ENCODE results near the gene TXLNB.

The TXLNB gene

DNA sequence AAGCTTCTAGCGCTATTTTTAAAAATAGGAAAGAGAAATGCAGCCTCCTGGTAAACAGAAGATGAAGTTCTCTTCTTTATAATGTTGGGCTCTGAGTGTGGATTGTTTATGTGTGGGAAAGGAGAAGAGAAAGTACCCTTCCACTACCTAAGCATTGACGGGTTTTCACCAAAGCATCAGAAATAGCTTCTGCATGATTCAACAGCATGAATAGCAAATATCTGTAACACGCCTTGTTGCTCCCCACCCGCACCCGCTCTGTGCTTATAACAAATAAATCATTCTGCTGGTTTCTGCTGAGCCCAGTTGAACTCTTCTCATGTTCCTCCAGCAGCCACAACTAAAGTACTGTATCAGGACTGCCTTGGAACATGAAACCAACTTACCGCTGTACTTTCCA, 20.7 kb downstream of the TXLNB start:
- DNase-seq = no peak

DNA sequence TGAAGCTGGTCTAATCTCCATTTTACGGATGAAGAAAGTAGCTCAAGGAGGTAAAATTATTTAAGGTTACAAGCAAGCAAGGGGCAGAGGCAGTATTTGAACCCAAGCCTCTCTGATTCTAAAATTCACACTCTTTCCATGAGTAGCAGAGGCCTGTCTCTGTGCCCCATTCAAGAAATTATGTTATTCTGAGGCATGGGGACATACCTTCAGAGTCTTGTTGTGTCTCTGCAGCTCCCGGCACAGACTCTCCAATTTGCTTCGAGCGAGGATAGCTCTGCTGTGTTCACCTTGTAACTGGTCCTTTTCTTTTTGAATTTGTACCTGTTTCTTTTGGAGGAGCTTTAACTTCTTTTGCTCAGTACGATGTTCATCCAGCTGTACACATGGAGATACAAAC, 21.5 kb downstream of the TXLNB start:
- DNase-seq = no peak

DNA sequence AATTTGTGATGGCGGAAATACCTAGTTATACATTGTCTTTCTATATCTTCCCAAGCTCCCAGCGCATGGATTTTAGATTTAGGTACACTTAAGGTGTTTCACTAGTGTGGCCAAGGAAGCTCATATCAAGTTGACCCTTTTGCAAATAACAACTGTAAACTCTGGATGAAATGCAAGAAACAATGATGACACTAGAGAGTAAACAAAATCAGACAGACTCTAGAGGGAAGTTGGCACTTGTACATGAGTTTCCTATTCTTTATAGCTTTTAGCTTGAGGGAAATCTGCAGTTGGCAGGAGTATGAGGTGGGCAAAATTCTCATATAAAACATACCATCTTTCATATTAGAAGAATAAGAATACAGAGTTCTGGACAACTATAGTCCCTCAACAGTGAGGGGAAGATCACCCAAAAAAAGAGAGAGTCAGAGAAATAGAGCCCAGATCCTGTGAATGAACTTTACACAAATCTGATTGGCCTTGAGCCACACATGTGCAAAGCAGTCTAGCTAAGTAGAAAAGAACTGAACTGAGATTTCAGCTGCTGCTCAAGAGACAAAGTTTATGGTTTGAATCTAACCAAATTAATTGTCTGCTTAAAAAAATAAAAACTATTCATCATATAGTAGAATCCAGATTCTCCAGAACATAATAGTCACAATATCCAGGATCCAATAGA, 26.1 kb downstream of the TXLNB start:
- DNase-seq = no peak

DNA sequence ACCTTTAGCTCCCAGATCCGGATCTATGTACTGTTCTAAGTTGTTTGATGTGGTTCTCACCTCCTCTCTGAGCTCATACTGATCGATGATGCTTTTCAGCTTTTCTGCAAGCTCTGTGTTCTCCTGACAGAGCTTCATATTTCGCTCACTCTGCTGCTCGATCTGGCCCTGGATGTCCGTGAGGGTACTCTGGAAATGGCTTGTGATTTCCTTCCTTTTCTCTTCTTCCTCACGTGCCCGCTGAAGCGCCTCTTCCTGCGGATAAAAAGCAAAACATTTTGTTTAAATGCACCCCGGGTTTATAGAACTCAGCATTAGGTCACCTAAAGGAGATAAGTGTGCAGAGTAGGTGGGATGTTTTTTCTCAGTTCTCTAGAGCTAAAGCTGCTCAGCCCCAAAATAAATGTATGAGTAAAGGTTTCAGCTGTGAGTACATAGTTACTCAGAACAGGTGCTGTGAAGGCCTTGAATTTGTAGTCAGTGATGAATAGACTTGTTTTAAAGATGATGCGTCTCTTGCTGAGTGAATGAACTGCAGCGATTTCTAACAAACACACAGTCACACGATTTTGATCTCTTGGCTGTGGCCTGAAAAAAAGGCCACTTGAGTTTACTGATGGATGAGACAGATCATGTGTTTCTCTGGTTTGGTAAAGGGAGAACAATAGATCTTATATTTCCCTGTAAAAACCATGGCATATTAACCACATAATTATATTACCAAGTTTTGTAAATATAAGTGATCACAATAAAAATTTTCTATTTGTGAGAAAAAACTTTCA, 29.1 kb downstream of the TXLNB start:
- peak in 1 of 58 donors; percentile 16 for DNase-seq

DNA sequence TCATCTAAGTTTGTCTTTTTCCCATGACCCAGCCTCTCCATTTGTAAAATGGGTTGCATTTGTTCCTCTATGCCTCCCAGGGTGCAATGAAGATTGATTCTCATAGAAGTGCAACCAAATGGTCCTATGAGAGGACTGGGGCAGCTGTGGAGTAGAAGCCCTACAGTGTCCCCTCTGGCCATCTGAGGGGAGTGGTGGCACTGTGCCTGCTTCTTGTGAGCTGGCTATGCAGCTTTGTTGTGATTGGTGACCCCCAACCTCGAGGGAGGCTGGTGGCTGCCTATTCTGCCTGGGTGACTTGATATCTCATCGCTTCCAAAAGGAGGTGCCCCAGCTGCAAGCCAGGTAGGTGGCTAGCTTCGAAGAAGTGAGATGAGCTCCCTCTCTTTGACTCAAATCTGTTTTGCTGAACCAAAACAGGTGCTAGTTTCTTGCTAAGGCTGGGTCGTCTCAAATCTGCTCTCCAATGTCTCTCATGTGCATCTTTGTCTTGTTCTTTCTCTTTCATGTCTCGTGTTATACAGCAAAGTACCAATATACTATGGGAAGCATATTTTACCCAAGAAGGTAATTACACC, 33.9 kb downstream of the TXLNB start:
- no peak for DNase-seq

DNA sequence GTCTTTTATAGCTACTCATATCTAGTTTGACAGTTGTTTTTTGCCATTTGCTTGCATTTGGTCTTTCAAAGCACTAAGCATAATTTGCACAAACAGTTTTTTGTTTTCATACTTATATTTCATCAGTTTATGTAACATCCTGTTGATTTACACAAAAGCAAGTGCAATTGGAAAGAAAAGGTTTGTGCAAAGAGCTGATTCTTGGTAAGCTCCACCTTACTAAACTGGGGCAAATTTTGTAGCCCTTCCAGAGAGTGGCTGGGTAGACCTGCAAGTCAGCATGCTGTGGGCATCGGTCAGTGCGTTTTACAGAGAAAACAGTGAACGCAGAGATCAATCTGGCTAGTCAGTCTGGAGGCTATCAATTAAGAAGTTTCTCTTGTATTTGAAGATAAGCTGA, 34.5 kb downstream of the TXLNB start:
- no peak for DNase-seq

DNA sequence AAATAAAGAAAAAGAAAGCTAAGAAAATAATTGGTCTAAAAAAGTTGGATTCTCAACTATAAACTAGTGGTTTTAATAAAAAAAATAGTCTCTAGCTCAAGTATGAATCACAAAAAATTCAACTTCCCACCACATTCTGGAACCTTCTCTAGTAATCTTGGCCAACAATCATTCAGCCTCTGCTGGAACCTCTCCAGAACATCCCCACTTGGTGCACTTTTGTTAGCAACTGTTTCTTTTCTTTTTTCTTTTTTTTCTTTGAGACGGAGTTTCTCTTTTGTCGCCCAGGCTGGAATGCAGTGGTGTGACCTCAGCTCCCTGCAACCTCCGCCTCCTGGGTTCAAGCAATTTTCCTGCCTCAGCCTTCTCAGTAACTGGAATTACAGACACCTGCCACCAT, 35.7 kb downstream of the TXLNB start:
- no peak for DNase-seq

DNA sequence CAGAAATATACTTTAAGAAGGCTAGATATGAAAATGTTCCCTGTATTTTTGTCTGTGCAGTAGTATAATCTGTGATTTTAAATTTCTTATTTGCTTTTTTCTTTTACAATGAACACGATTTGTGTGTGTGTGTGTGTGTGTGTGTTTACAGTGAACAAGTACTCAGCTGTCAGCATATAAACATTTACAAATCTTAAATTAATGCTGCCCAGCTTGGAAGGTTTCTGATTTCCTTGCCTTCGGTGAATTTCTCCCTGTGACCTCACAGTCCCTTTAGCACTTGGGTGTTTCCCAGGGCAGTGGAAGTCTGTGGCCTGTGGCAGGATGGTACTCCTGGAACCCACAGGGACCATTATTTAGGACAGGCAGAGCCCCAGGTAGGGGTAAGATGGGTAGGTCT, 37.6 kb downstream of the TXLNB start:
- DNase-seq = no peak

DNA sequence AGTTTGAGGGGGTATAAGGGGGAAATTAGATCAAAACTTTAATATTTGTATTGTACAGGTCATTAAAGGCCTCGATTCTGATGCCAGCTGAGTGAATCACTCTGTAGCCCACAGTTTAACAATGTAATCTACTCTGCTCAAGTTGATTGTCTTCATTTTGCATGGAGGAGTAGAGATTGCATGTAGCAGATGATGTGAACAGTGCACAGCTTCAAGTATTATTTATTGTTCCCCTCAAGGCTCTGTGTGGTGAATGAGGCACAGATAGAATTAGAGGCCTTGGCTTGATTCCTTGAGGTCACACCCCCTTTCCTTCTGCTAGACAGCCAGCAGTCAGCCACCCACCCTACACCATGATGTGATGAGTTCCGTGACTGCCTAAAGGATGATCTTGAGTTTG, 38.1 kb downstream of the TXLNB start:
- DNase-seq = no peak

DNA sequence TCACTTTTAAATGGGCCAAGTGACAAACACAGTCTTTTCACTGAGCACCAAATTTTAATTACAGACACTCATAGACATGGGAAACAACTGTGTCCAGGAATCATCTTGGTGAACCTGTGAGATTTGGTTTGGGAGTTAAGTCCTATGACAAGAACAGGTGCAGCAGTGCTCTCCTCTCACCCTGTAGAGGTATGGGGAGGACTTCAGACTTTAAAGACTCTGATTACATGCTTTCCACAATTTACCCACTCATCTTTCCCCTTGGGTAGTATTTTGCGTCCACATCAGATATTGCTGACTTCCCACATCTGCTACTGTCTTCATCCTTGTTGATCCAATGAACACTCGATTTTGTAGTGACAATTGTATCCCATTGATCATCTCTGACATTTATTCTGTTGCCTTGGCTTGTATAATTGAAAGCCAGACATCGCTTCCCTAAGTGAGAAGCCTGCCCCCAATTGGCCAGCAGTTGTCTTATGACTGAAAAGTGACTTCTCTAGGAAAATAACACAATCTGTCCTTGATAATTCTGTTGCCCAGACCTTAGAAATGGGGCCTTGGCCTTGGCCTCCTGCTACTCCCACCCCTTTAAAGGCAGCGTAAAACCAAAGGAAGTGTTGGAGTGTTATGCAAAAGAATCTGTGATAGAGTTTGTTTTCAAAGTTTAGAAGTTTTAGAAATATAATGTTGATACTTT, 40.0 kb downstream of the TXLNB start:
- DNase-seq = no peak

DNA sequence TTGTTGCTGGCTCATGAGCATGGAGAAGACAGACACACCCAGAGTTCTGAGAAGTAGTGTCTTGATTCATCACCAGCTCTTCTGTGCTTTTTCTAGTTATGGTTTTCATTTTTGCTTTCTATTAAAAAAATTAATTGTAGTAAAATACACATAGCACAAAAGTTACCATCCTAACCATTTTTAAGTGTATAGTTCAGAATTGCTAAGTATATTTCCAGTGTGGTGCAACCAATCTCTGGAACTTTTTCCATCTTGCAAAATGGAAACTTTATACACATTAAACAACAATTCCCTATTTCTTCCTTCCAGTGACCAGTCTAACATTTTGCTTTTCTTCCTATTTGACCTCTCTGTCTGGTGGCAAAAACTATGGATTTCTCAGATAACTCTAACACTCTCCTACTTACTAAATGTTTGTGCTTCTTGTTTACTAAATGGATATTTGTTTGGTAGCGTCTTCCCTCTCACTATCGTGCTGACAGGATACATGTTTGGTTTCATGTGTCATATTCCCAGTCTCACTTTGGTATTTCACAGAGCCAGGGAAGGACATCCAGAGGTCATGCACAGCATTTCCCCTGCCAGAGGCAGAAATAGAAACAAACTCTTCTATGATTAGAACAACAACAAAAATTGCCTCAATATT, 40.6 kb downstream of the TXLNB start:
- no peak for DNase-seq

DNA sequence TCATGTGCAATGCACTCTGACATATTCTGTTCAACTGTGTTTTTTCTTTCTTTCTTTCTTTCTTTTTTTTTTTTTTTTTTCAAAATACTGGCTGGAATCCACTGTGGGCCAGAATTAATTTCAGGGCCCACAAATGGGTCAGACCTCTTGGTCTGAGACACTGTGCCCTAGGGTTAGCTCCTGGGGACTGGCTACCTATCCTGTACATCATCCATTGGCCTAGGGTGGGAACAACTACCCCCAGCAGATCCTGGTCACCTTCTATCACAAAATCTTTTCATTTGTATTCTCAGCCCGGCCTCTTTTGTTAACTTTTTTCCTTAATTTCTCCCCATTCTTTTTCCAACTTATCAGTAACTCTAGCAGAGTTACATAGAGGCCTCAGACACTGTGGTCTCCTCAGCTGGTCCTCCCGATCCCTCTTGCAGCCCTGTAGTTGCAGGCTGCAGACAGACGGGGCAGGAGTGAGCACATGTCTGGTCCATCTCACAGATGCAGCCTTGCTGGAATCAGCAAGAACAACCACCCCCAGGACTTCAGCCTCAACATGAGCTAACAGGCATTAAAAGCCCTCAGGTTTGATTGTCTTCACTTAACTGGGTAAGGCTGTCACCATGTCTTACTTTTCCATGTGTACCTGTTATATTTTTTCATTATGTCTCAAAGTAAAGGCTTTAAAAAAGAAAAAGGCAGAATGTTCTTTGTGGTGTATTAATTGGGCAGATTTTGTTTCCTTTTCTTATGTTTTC, 41.3 kb downstream of the TXLNB start:
- DNase-seq = peak in 19 of 58 donors; percentile 3 to 55 (median 11)

DNA sequence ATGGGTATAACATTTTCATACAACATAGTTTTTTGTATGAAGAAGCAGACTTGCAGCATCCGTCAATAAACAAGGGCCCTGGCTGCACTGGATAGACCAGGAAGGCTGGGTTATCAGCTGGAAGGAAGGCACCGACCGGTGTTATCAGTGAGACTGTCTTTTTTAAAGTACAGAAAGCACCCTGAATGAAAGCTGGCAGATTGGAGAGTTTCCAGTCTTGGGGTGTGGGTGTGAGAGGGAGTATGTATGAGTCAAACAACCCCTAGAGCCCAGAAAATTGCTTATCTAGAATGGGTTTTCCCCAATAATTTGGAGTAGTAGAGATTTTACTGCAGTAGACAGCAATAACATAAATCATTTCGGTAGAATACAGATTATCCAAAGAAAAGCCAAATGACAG, 42.4 kb downstream of the TXLNB start:
- DNase-seq = peak in 1 of 58 donors; percentile 8

DNA sequence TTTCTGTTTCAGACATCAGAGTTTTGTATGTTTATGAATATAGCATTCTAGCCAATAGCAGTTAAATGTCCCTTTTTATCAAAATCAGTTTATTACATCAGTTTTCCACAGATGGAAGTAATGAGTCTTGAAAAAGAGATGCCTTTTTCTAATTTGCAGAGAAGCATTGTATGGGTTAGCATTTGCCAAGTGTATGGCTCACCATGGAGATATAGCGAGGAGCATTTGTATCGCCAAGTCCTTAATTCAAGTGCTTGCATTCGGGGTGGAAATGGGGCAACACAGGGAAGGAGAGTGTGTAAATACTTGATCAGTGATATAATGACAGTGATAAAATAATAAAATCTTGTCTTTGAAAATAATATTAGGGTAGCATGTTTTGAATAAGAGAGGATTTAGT, 42.9 kb downstream of the TXLNB start:
- DNase-seq = no peak

DNA sequence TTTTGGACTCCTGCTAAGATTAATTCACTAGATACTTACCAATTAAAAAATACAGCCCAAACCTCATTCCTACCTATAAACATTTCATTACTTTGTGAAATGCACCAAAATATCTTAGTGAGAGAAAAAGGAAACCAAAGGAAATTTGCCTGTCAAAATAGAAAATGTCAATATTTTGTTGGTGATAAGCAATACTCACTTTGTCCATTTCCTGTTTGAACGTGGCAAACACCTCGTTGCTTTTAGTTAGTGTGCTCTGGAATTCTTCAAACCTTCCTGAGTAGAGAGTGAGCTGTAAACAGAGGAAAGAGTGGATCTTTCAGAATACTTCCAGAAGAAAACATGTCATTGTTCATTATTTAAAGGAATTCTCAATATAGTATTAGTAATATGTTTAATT, 44.2 kb downstream of the TXLNB start:
- DNase-seq = no peak

DNA sequence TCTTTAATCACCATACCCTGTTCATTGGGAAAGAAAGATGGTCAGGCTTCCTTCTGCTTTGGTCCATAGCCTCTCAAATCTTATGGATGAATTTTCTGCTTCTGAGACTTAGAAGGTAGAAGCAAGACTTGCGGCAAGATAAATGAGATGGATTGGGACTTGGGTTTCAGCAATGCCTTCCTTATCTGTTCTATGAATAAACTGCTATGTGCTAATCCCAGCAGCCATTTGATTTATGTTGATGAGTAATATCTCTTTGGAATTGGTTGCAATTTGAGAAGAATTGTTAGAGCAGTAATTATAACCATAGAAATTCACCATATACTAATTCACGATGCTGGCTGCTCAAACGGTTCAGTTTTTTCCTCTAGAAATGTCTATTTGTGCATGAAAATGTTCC, 48.3 kb downstream of the TXLNB start:
- DNase-seq = no peak

DNA sequence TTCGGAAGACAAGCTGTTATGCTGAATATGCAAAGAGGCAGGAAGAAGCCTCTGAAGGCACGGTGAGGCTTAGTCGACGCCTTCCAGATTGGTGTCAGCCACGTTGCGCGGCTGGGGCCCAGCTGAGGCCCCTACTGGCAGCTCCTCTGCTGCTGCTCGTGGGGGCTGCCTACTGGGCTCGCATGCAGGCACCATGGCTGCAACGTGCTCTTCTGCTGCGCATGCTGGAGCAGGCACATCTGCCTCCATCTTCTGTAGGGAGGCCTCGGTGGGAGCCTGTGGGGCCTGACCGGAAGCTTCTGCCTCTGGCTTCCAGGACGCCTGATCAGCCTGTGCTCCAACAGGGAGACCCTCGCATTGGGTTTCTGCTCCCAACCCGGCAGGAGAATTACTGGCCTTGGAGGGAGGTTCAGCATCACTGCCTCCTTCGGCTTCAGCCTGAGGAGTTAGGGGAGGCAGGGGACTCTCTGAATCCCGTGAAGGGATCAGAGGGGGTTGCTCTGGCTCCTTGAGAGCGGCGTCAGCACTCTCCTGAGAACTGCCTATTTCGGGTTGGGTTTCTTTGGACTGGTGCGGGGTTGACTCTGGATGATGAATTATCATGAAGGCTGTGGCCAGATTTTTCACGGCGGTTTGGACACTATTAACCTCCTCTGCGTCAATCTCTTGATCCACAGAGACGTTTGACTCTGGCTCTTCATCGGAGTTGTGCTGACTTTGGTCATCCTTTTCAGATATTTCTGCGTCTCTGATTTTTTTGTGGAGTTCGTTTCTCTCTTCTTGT, 49.1 kb downstream of the TXLNB start:
- DNase-seq = no peak

DNA sequence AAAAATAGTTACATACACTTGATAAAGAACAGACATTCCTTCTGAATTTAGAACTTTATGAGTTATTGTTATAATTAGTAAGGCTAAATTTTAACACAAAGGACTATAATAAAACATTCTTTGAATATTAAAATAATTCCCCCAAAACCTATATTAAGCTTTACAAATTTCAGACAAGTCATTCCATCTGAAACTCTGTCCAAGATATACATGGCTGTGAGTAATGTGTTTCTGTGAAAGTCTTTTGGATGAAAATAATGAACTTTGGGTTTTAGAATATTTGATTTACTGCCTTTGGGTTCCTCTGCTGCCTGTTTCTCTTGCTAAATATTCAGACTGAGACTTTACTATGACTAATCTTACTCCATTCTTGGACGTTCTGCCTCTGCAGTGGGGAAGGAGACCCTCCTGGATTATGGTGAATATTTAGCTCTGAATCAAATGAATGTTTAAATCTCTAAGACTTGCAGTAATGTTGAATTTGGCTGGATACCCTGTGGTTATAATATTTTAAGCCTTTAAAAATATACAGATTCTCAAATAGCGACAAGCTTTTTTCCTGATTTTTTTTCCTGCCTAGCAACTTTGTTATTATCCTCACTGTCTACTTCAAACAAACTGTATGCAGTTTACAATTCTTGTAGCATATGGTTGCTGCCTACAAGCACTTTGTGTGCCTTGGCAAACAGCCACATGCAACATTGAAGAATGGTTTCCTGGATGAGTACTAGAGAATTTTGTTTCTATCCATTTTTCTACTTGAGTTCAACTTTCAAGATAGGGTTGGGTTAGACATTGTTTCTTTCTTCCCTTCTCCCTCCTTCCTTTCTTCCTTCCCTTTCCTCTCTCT, 51.4 kb downstream of the TXLNB start:
- peak in 13 of 58 donors; percentile 2 to 43 (median 12) for DNase-seq

DNA sequence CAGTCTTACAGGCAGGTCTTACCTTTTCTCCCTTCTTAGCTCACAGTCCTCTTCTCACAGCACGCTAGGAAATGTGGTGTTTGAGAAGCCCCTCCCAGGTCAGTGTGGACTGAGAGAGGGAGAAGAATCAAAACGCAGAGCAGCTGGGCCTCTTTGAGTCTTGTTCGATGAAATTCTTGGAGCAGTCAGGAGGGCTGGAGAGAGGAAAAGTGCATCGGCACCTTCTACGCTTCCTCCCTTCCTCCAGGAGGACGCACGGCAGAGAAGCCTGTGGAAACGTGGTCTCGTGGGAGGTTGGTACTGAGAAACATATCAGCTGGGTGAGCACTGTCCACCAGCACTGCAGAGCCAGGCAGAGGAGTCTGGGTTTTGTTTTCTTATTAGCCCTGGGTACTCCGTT, 52.7 kb downstream of the TXLNB start:
- no peak for DNase-seq

All from anterior cingulate cortex (tissue), 58 donors.